Measurements from ENCODE around the gene HEPACAM2. TPM values are rescaled to one million over a fixed set of nuclear protein-coding genes. Genes with fewer than 3 reads are reported as not detected.

HEPACAM2 gene
- polyA plus RNA-seq, 1 experiment, result not detected

DNA sequence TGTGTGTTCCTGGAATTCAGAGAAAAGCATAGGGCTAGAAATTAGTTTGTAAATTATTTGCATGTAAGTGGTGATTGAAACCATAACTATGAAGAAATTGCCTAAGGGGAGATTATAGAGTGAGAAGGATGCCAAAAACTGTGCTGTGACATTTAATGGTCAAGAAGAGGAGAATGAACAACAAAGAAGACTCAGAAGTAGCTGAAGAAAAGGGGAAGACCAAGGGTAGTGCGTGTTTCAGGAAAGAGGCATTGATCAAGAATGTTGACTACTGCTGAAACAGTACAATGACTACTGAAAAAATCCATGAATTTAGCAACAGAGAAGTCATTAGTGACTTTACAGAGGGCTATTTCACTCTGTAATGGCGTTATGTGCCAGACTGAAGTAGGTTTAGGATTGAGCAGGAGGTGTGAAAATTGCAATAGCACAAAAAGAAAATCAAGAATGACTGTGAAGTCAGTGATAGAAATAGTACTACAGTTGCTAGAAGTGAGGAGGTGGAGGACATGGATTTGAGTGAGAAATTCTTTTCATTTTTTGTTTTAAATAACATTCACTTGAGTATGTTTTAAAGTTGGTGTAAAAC is 49.2 kb downstream of the HEPACAM2 start:
- H3K4me3 ChIP-seq (ENCODE audit: low read depth, low read length), result no peak overlapping the region
- no peaks in the 10 kb centered on the region for H3K36me3 ChIP-seq (ENCODE audit: control insufficient read depth, insufficient read depth, low read length)
- no peak for TF ChIP-seq CTCF (IDR thresholded peaks at IDR 0.05; ENCODE audit: insufficient read depth, low read depth, low read length)
- CTCF ChIA-PET, result no interaction called here
- POLR2A ChIA-PET, result no interaction called here
- no peak for DNase-seq (ENCODE audit: low read depth)
- no peaks in the 10 kb centered on the region for H3K27me3 ChIP-seq (ENCODE audit: control insufficient read depth, insufficient read depth, low read length)

DNA sequence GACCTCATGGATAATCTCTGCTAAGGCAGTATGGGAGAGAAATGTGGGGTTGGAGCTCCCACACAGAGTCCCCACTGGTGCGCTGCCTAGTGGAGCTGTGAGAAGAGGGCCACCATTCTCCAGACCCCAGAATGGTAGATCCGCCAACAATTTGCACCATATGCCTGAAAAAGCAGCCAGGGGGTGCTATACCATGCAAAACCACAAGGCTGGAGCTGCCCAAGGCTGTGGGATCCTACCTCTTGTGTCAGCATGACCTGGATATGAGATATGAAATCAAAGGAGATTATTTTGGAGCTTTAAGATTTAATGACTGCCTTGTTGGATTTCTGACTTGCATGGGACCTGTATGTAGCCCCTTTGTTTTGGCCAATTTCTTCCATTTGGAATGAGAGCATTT is 51.0 kb downstream of the HEPACAM2 start:
- ChIA-PET CTCF (no interaction called here), POLR2A (no interaction called here)
- Histone ChIP-seq H3K4me3 (ENCODE audit: low read depth, low read length) (no peak overlapping the region), H3K27me3 (ENCODE audit: control insufficient read depth, insufficient read depth, low read length) (no peaks in the 10 kb centered on the region), H3K36me3 (ENCODE audit: control insufficient read depth, insufficient read depth, low read length) (no peaks in the 10 kb centered on the region)
- no peak for DNase-seq (ENCODE audit: low read depth)
- no peak for TF ChIP-seq CTCF (IDR thresholded peaks at IDR 0.05; ENCODE audit: insufficient read depth, low read depth, low read length)

DNA sequence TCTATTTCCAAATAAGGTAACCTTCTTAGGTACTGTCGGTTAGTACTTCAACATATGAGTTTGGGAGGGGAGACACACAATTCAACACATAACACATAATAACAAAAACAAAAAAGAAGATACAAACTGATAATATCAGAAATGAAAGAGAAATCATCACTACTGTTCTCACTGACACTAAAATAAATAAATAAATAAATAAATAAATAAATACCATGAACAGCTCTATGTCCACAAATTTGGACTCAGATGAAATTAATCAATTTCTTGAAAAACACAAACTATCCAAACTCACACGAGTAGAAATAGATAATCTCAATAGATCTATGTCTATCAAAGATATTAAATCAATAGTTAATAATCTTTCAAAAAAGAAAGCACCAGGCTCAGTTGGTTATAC is 53.6 kb downstream of the HEPACAM2 start:
- Histone ChIP-seq H3K36me3 (ENCODE audit: control insufficient read depth, insufficient read depth, low read length) (no peaks in the 10 kb centered on the region), H3K27me3 (ENCODE audit: control insufficient read depth, insufficient read depth, low read length) (no peaks in the 10 kb centered on the region), H3K4me3 (ENCODE audit: low read depth, low read length) (no peak overlapping the region)
- CTCF ChIA-PET, result no interaction called here
- POLR2A ChIA-PET, result no interaction called here
- DNase-seq (ENCODE audit: low read depth), result no peak
- no peak for TF ChIP-seq CTCF (IDR thresholded peaks at IDR 0.05; ENCODE audit: insufficient read depth, low read depth, low read length)

DNA sequence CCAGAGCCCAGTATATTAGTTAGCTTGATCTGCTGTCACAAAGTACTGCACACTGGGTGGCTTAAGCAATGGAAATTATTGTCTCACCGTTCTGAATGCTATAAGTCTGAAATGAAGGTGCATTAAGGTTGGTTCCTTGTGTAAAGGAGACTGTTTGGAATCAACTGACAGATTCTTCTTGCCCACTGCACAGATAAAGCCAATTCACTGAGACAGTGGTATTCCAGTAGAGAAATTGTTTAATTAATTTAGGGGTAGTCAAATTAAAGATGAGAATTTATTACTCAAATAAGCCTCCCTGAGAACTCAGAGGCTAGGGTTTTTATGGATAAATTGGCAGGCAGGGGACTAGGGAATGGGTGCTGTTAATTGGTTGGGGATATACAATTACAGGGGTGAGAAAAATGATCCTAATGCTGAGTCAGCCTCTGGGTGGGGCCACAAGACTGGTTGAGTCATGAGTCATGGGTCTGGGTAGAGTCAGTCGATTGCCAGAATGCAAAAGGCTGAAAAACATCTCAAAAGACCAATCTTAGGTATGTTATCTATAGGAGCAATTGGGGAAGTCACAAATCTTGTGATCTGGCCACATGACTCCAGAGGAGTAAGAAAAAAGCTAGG is 54.6 kb downstream of the HEPACAM2 start:
- no peak overlapping the region for H3K4me3 ChIP-seq (ENCODE audit: low read depth, low read length)
- DNase-seq (ENCODE audit: low read depth), result no peak
- H3K36me3 ChIP-seq (ENCODE audit: control insufficient read depth, insufficient read depth, low read length), result no peaks in the 10 kb centered on the region
- H3K27me3 ChIP-seq (ENCODE audit: control insufficient read depth, insufficient read depth, low read length), result no peaks in the 10 kb centered on the region
- no peak for TF ChIP-seq CTCF (IDR thresholded peaks at IDR 0.05; ENCODE audit: insufficient read depth, low read depth, low read length)
- CTCF ChIA-PET, result interaction anchor here (0.9 kb wide), 1 partner anchor 29 kb away, joined by 3 read pairs; no protein-coding TSS in a partner anchor
- POLR2A ChIA-PET, result no interaction called here

DNA sequence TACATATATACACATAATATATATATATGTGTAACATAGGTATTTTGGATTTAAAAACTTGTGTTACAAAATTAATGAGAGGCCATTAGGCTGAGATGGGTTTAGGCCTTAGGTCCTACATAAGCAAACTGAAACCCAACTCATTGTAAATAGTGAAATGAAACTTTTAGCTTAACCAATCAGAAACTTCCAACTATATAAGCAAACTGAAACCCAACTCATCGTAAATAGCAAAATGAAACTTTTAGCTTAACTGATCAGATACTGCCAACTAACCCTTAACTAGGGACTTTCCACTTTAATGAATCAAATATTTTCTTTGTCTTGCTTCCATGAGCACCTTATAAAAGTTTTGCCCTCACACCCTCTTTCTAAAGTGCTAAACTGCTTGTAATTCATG is 60.8 kb downstream of the HEPACAM2 start:
- no peak for DNase-seq (ENCODE audit: low read depth)
- no peak for TF ChIP-seq CTCF (IDR thresholded peaks at IDR 0.05; ENCODE audit: insufficient read depth, low read depth, low read length)
- ChIA-PET POLR2A (no interaction called here), CTCF (no interaction called here)
- H3K27me3 ChIP-seq (ENCODE audit: control insufficient read depth, insufficient read depth, low read length), result no peaks in the 10 kb centered on the region
- H3K4me3 ChIP-seq (ENCODE audit: low read depth, low read length), result no peak overlapping the region
- no peaks in the 10 kb centered on the region for H3K36me3 ChIP-seq (ENCODE audit: control insufficient read depth, insufficient read depth, low read length)

All from BJ (cell line).